Measurements from ENCODE around the gene GJA4.

DNA sequence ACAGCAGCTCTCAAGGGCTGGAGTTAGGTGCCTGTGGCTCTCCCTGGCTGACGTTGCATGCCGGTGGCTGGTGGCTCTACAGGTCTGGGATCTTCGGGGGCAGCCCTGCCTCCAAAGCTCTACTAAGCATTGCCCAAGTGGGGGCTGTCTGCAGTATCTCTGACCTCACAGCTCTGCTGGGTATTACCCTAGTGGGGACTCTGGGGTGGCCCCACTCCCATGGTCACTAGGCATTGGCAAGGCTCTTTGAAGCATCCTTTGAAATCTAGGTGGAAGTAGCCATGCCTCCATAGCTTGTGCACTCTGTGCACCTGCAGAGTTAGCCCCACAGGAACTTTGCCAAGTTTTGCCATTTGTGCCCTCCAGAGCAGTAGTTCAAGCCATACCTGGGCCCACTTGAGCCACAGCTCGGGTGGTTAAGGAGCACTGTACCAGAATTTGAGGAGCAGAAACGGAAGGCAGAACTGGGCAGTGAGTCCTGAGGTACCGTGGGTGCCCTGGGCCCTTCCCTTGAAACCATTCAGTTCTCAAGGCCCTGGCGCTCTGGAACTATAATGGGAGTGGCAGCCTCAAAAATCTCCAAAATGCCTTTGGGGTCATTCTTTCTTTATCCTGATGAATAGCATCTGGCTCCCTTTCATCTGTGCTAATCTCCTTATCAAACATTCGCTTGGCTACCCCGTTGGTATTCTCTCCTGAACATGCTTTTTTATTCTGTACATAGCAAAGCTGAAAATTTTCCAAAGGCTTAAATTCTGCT lies 15.4 kb downstream of the GJA4 start:
- TF ChIP-seq ZSCAN30 (tag by site-specific recombination; IDR thresholded peaks at IDR 0.05): no peak
- TF ChIP-seq, protein P1, sequence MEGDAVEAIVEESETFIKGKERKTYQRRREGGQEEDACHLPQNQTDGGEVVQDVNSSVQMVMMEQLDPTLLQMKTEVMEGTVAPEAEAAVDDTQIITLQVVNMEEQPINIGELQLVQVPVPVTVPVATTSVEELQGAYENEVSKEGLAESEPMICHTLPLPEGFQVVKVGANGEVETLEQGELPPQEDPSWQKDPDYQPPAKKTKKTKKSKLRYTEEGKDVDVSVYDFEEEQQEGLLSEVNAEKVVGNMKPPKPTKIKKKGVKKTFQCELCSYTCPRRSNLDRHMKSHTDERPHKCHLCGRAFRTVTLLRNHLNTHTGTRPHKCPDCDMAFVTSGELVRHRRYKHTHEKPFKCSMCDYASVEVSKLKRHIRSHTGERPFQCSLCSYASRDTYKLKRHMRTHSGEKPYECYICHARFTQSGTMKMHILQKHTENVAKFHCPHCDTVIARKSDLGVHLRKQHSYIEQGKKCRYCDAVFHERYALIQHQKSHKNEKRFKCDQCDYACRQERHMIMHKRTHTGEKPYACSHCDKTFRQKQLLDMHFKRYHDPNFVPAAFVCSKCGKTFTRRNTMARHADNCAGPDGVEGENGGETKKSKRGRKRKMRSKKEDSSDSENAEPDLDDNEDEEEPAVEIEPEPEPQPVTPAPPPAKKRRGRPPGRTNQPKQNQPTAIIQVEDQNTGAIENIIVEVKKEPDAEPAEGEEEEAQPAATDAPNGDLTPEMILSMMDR (tag by site-specific recombination; IDR thresholded peaks at IDR 0.05): no peak
- TF ChIP-seq SP7 (tag by site-specific recombination; IDR thresholded peaks at IDR 0.05): no peak
- no peak for TF ChIP-seq ZIC2 (tag by site-specific recombination; IDR thresholded peaks at IDR 0.05)
- no peak for TF ChIP-seq ZNF202 (tag by site-specific recombination; IDR thresholded peaks at IDR 0.05; ENCODE audit: borderline replicate concordance)
- no peak for TF ChIP-seq ZNF510 (tag by site-specific recombination; IDR thresholded peaks at IDR 0.05; ENCODE audit: insufficient replicate concordance)
- TF ChIP-seq, protein P2, sequence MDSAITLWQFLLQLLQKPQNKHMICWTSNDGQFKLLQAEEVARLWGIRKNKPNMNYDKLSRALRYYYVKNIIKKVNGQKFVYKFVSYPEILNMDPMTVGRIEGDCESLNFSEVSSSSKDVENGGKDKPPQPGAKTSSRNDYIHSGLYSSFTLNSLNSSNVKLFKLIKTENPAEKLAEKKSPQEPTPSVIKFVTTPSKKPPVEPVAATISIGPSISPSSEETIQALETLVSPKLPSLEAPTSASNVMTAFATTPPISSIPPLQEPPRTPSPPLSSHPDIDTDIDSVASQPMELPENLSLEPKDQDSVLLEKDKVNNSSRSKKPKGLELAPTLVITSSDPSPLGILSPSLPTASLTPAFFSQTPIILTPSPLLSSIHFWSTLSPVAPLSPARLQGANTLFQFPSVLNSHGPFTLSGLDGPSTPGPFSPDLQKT (IDR thresholded peaks at IDR 0.05; ENCODE audit: borderline replicate concordance, low read depth, low read length): no peak
- TF ChIP-seq ZNF169 (tag by site-specific recombination; IDR thresholded peaks at IDR 0.05): no peak
- no peak for TF ChIP-seq ZNF10 (tag by site-specific recombination; IDR thresholded peaks at IDR 0.05)
- TF ChIP-seq TSHZ1 (tag by site-specific recombination; IDR thresholded peaks at IDR 0.05; ENCODE audit: borderline replicate concordance): no peak
- TF ChIP-seq ZNF174 (tag by site-specific recombination; IDR thresholded peaks at IDR 0.05): no peak

Measured in HEK293 (cell line).